Dedifferentiated amniotic fluid mesenchymal stem cell (primary cell): ENCODE data around the gene RXRA.

ENCODE experiments used
- DNase-seq: peaks from one replicate; pipeline ENCODE4 v3.0.0-alpha.2; 2016; ENCODE audit errors: extremely low spot score

Gene RXRA

GRCh38 chr9:134352247-134352933, 26.1 kb downstream of the RXRA start:
- DNase-seq = no peak

GRCh38 chr9:134353539-134353938, 27.3 kb downstream of the RXRA start:
- no peak for DNase-seq

GRCh38 chr9:134355158-134355557, 28.9 kb downstream of the RXRA start:
- DNase-seq = no peak

- DNase-seq = no peak
Measured at GRCh38 chr9:134355561-134356279, 29.5 kb downstream of the RXRA start.

- no peak for DNase-seq
Measured at GRCh38 chr9:134356496-134357470, 30.5 kb downstream of the RXRA start.

GRCh38 chr9:134357631-134358025, 31.4 kb downstream of the RXRA start:
- no peak for DNase-seq

- no peak for DNase-seq
Measured at GRCh38 chr9:134358026-134358661, 31.9 kb downstream of the RXRA start.

- no peak for DNase-seq
Measured at GRCh38 chr9:134358662-134359319, 32.5 kb downstream of the RXRA start.

- DNase-seq = no peak
Measured at GRCh38 chr9:134359493-134360179, 33.4 kb downstream of the RXRA start.

- DNase-seq = no peak
Measured at GRCh38 chr9:134360180-134360759, 34.0 kb downstream of the RXRA start.

- no peak for DNase-seq
Measured at GRCh38 chr9:134360897-134361296, 34.6 kb downstream of the RXRA start.

GRCh38 chr9:134361426-134361825, 35.2 kb downstream of the RXRA start:
- no peak for DNase-seq

GRCh38 chr9:134361843-134362414, 35.7 kb downstream of the RXRA start:
- no peak for DNase-seq

GRCh38 chr9:134363450-134363849, 37.2 kb downstream of the RXRA start:
- no peak for DNase-seq

- DNase-seq = no peak
Measured at GRCh38 chr9:134364391-134365114, 38.3 kb downstream of the RXRA start.

GRCh38 chr9:134365115-134365596, 38.9 kb downstream of the RXRA start:
- DNase-seq = no peak

- DNase-seq = no peak
Measured at GRCh38 chr9:134365791-134366222, 39.6 kb downstream of the RXRA start.

- DNase-seq = peak; percentile 96
Measured at GRCh38 chr9:134366223-134367031, 40.2 kb downstream of the RXRA start.
